Loucy (cell line): ENCODE data around the gene PDLIM3.

Experiments used
- H2AFZ ChIP-seq: fragments of 200-600 bp; sonication (generic); 2 replicates; pipeline ENCODE4 v1.6.0; 2016; ENCODE audit warnings: antibody characterized with exemption, mild to moderate bottlenecking, low read length, moderate library complexity
- H3F3A ChIP-seq: fragments of 200-600 bp; 2 replicates; pipeline ENCODE4 v1.6.0; 2016; ENCODE audit warnings: antibody characterized with exemption, low read depth, mild to moderate bottlenecking
- H3K27me3 ChIP-seq: fragments of 200-600 bp; sonication (generic); 2 replicates; pipeline ENCODE4 v1.6.1; 2014; ENCODE audit warnings: low read length, mild to moderate bottlenecking; ENCODE audit not compliant: insufficient read depth, poor library complexity, severe bottlenecking
- H3K36me3 ChIP-seq: fragments of 200-600 bp; sonication (generic); 2 replicates; pipeline ENCODE4 v1.6.1; 2016; ENCODE audit warnings: low read length; ENCODE audit not compliant: insufficient read depth
- H3K4me1 ChIP-seq: fragments of 200-600 bp; sonication (generic); 2 replicates; pipeline ENCODE4 v1.5.1; 2014; ENCODE audit warnings: low read length, mild to moderate bottlenecking; ENCODE audit not compliant: insufficient read depth, poor library complexity, severe bottlenecking
- H3K4me2 ChIP-seq: fragments of 200-600 bp; sonication (generic); 2 replicates; pipeline ENCODE4 v1.6.0; 2014; ENCODE audit warnings: antibody characterized with exemption, low read length, low read depth, mild to moderate bottlenecking; ENCODE audit not compliant: poor library complexity, severe bottlenecking
- H3K4me3 ChIP-seq: fragments of 200-600 bp; sonication (generic); 2 replicates; pipeline ENCODE4 v1.5.1; 2014; ENCODE audit warnings: low read length, mild to moderate bottlenecking, mixed read lengths; ENCODE audit not compliant: poor library complexity, severe bottlenecking
- H3K79me2 ChIP-seq: fragments of 200-600 bp; sonication (generic); 2 replicates; pipeline ENCODE4 v1.6.1; 2014; ENCODE audit warnings: low read length; ENCODE audit not compliant: insufficient read depth
- H3K9ac ChIP-seq: fragments of 200-600 bp; sonication (generic); 2 replicates; pipeline ENCODE4 v1.6.0; 2014; ENCODE audit warnings: mild to moderate bottlenecking, low read depth, low read length, moderate library complexity; ENCODE audit not compliant: poor library complexity, severe bottlenecking
- H3K9me2 ChIP-seq: fragments of 200-600 bp; sonication (generic); replicated peaks from 2 replicates; pipeline ENCODE4 v1.6.1; 2016; ENCODE audit warnings: low read depth, low read length, mixed read lengths
- H3K9me3 ChIP-seq: fragments of 200-600 bp; sonication (generic); 2 replicates; pipeline ENCODE4 v1.6.1; 2014; ENCODE audit warnings: mild to moderate bottlenecking, antibody characterized with exemption, low read length, low read depth; ENCODE audit not compliant: insufficient read depth
- H4K20me1 ChIP-seq: fragments of 200-600 bp; sonication (generic); 2 replicates; pipeline ENCODE4 v1.6.0; 2014; ENCODE audit warnings: antibody characterized with exemption, low read length, mild to moderate bottlenecking; ENCODE audit not compliant: insufficient read depth, poor library complexity, severe bottlenecking
- CTCF ChIP-seq: fragments of 200-600 bp; sonication (generic); conservative IDR thresholded peaks from 2 replicates; pipeline ENCODE4 v1.5.1; 2014; ENCODE audit warnings: mild to moderate bottlenecking, antibody characterized with exemption, low read length
- EZH2phosphoT487 ChIP-seq: fragments of 200-600 bp; IDR thresholded peaks from 2 replicates; pipeline ENCODE4 v1.6.1; 2018; ENCODE audit warnings: antibody characterized with exemption, mild to moderate bottlenecking, moderate library complexity, borderline replicate concordance

Gene PDLIM3

GRCh38 chr4:185576314-185576961 is 41.1 kb upstream of the PDLIM3 start:
- no peak overlapping the region for H3K4me3 ChIP-seq
- H2AFZ ChIP-seq, result no peak overlapping the region
- no peak overlapping the region for H3K4me2 ChIP-seq
- no peaks in the 10 kb centered on the region for H3K36me3 ChIP-seq
- H3K79me2 ChIP-seq, result no peaks in the 10 kb centered on the region
- no peaks in the 10 kb centered on the region for H4K20me1 ChIP-seq
- H3K9me3 ChIP-seq, result no peaks in the 10 kb centered on the region
- no peaks in the 10 kb centered on the region for H3K9me2 ChIP-seq
- H3K4me1 ChIP-seq, result no peaks in the 10 kb centered on the region
- no peaks in the 10 kb centered on the region for H3F3A ChIP-seq
- no peak overlapping the region for H3K9ac ChIP-seq
- no peaks in the 10 kb centered on the region for H3K27me3 ChIP-seq
- TF ChIP-seq EZH2phosphoT487 (no peak), CTCF (no peak)

DNA sequence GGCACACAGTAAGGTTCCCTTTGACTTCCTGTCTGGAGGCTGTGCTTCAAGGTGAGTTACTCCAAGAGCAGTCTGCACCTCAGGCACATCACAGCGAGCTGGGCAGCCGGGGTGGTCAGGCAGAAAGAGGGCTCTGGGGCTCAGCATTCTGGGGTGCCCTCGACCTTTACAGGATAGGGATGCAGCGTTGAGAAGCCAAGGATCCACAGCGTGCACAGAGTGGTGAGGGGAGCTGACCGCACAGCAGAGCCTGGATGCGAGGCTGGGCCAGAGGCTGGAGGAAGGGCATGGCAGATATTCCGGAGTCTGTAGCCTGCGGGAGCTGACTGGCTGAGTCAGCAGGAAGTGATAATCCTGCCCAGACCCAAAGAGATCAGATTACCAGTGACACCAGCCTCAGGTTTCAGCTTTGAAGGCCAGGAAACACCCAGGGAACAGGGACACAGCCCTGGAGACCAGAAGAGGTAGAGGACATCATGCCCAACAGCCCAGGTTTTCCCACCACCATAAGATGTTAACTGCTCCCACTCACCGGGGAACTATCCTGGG is 38.4 kb upstream of the PDLIM3 start:
- no peaks in the 10 kb centered on the region for H3K4me1 ChIP-seq
- TF ChIP-seq EZH2phosphoT487 (no peak), CTCF (no peak)
- no peaks in the 10 kb centered on the region for H3K79me2 ChIP-seq
- no peak overlapping the region for H3K4me3 ChIP-seq
- H3K27me3 ChIP-seq, result no peaks in the 10 kb centered on the region
- no peak overlapping the region for H3K4me2 ChIP-seq
- H3K9ac ChIP-seq, result no peak overlapping the region
- H3F3A ChIP-seq, result no peaks in the 10 kb centered on the region
- H3K9me2 ChIP-seq, result no peaks in the 10 kb centered on the region
- H3K36me3 ChIP-seq, result no peaks in the 10 kb centered on the region
- H2AFZ ChIP-seq, result no peak overlapping the region
- H4K20me1 ChIP-seq, result no peaks in the 10 kb centered on the region
- no peaks in the 10 kb centered on the region for H3K9me3 ChIP-seq

GRCh38 chr4:185570727-185571126 is 35.4 kb upstream of the PDLIM3 start:
- no peaks in the 10 kb centered on the region for H3K4me1 ChIP-seq
- no peaks in the 10 kb centered on the region for H3K36me3 ChIP-seq
- H3K9me2 ChIP-seq, result no peaks in the 10 kb centered on the region
- H3K4me3 ChIP-seq, result no peak overlapping the region
- no peaks in the 10 kb centered on the region for H4K20me1 ChIP-seq
- H3K4me2 ChIP-seq, result no peak overlapping the region
- H3K9me3 ChIP-seq, result no peaks in the 10 kb centered on the region
- H3K27me3 ChIP-seq, result no peaks in the 10 kb centered on the region
- TF ChIP-seq EZH2phosphoT487 (no peak), CTCF (no peak)
- no peaks in the 10 kb centered on the region for H3K79me2 ChIP-seq
- H3F3A ChIP-seq, result no peaks in the 10 kb centered on the region
- no peak overlapping the region for H3K9ac ChIP-seq
- no peak overlapping the region for H2AFZ ChIP-seq
